Skin epidermis (tissue), 12 donors: ENCODE results near the gene EXT2.

Source experiments
- H3K27ac ChIP-seq, 21 experiments: fragments of 200-600 bp; sonication (generic) in 11 of 21; one replicate each; pipeline ENCODE4 v1.5.0; 2020; ENCODE audit warnings: mild to moderate bottlenecking in 3 of 21, inconsistent platforms in 2 of 21, moderate library complexity in 2 of 21
- H3K4me3 ChIP-seq, 7 experiments: fragments of 200-600 bp; sonication (generic) in 2 of 7; one replicate each; pipeline ENCODE4 v1.5.0; 2020; ENCODE audit warnings: inconsistent platforms in 2 of 7, mild to moderate bottlenecking in 2 of 7, moderate library complexity in 1 of 7

Gene EXT2

GRCh38 chr11:44095506-44096359 lies at the start of gene EXT2:
EXT2 (plus strand) TSS chr11:44095678; CDS start chr11:44107713, 12,035 bp downstream.
- Histone ChIP-seq H3K27ac (peak within 1 kb of the TSS; percentile 2 to 94 (median 81)), H3K4me3 (peak within 1 kb of the TSS; percentile 60 to 95 (median 88))

GRCh38 chr11:44046182-44046581 lies 49.3 kb upstream of the EXT2 start:
- no peak overlapping the region for H3K27ac ChIP-seq
- H3K4me3 ChIP-seq: no peak overlapping the region

DNA sequence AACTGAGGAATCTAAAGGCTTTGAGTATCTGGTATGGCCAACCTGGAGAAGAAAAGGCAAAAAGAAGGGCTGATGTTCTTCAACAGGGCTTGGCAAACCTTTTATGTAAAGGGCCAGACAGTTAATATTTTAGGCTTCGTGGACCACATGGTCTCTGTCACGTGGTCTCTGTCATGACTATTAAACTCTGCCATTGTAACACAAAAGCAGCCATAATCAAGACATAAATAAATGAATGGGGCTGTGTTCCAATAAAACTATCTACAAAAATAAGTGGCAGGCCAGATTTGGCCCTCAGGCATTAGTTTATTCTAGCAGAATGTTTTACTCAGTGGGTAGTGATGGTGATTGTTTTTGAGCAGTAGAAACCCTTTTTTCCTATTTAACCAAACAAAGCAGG lies 48.2 kb upstream of the EXT2 start:
- H3K27ac ChIP-seq: no peak overlapping the region
- H3K4me3 ChIP-seq: no peak overlapping the region

DNA sequence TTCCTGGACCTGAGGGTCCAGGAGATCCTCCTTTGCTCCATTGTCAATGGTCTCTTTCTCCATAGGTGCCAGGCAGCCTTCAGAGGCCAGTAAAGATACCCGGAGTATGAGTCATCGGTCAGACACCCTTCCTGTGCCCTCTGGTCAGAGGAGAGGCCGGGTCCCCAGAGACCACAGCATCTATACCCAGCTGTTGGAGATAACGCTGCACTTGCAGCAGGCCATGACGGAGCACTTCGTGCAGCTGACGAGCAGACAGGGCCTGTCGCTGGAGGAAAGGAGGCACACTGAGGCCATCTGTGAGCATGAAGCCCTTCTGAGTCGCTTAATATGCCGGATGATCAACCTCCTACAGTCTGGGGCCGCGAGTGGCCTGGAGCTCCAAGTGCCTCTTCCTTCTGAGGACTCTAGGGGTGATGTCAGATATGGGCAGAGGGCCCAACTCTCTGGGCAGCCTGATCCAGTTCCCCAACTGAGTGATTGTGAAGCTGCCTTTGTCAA lies 47.5 kb upstream of the EXT2 start, which contains the start of gene ACCSL:
Gene ACCSL (plus strand): TSS at position 51 of the 501 bp plus-strand sequence. CDS start 56 bp downstream, at position 107.
- no peak within 1 kb of the TSS for H3K27ac ChIP-seq
- no peak within 1 kb of the TSS for H3K4me3 ChIP-seq

- H3K27ac ChIP-seq: no peak overlapping the region
- no peak overlapping the region for H3K4me3 ChIP-seq
Measured at GRCh38 chr11:44049832-44050231, 45.6 kb upstream of the EXT2 start.

DNA sequence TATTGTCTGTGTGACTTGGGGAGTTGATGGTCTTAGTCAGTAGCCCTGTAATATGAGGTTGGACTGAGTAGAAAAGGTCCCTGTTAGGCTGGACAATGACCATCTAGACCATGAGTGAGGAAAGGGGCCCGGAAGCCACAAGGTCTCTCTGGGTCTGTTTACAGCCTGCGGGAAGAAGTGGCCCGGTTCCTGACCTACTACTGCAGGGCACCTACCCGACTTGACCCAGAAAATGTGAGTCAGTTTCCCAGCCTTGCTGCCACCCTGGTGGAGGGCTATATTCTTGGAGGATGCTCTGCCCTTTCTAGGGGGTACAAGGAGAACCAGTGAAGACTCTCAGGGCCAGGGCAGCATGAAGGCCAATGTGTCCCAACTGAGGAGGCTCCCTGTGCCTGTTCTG lies 44.3 kb upstream of the EXT2 start:
- Histone ChIP-seq H3K27ac (no peak overlapping the region), H3K4me3 (no peak overlapping the region)

DNA sequence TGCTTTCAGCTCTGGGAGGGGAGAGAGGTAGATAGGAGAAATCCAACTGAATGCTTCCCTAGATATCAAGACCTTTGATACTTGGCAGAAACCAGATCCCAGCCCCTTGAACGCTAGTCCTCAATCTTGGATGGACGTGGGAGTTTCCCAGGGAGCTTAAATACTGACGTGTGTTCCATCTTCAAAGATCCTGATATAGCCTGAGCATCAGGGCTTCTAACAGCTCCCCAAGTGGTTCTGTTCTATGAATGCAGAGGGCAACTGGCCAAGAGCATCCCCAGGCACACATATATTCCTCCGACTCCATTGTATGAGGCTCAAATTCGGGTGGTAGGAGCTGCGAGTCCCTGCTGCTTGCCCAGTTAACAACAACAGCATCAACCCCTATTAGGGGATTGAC lies 38.1 kb upstream of the EXT2 start:
- Histone ChIP-seq H3K27ac (no peak overlapping the region), H3K4me3 (no peak overlapping the region)

DNA sequence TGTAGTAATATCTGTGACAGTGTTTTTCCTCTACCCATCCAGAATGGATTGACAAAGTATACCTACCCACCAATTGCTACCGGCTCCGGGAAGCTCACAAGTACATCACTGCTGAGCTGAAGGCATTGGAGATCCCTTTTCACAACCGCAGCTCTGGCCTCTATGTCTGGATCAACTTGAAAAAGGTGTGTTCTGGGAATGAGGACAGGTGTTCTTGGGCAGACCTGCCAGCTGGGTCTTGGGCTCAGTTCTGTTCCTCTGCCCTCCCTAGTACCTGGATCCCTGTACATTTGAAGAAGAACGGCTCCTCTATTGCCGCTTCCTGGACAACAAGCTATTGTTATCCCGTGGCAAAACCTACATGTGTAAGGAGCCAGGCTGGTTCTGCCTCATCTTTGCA lies 37.2 kb upstream of the EXT2 start:
- no peak overlapping the region for H3K4me3 ChIP-seq
- H3K27ac ChIP-seq: no peak overlapping the region

DNA sequence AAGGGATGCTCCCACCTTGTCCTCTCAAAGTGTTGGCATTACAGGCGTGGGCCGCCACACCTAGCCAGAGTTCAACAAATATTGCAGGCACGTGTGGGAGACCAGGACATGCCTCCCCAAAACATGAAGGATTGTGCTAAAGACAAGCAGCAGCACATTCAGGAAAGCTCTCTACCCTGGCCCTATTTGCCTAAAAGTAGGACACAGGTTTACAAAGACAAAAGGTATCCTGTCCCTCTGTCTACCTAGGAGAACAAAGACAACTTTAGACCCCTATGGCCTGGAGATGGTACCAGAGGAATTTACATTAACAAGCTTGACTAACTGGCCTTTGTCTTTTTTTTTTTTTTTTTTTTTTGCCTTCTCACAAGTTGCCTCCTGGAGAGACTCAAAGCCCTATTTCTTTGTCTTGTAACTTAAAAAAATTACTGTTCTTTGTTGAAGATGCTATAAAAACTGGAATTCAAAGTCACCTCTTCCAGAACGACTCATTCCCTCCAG lies 30.3 kb upstream of the EXT2 start:
- peak overlapping the region in 2 of 7 experiments; percentile 66 to 76 for H3K4me3 ChIP-seq
- peak overlapping the region in 15 of 21 experiments; percentile 86 to 98 (median 91) for H3K27ac ChIP-seq

- peak within 1 kb of the TSS; percentile 56 to 87 (median 75) for H3K4me3 ChIP-seq
- peak within 1 kb of the TSS; percentile 58 to 98 (median 91) for H3K27ac ChIP-seq
Measured at GRCh38 chr11:44065841-44066731, 29.4 kb upstream of the EXT2 start, which contains the start of gene ACCS. ACCS (plus strand) TSS chr11:44066270; CDS start chr11:44067628, 1,358 bp downstream.

DNA sequence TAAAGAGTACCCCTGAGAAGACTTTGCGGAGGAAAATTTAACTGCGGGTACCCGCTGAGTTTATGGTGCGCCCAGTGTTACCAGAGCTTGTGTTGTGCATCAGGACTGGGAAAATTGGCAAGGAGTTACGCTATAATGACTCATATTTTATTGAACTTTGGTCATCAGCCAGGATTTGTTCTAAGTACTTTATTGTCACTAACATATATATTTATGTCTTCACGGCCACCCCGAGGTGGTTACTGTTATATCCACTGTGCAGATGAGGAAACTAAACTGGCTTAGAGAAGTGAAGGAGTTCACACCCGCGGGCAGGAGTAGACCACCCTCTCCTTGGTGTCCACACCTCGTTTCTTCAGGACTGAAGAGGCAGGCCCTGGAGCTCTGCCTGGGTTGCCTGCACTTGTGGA lies 28.7 kb upstream of the EXT2 start:
- peak overlapping the region; percentile 58 to 98 (median 91) for H3K27ac ChIP-seq
- peak overlapping the region; percentile 56 to 87 (median 75) for H3K4me3 ChIP-seq

- H3K4me3 ChIP-seq: peak overlapping the region in 3 of 7 experiments; percentile 76 to 87 (median 82)
Measured at GRCh38 chr11:44067266-44067665, 28.2 kb upstream of the EXT2 start.

DNA sequence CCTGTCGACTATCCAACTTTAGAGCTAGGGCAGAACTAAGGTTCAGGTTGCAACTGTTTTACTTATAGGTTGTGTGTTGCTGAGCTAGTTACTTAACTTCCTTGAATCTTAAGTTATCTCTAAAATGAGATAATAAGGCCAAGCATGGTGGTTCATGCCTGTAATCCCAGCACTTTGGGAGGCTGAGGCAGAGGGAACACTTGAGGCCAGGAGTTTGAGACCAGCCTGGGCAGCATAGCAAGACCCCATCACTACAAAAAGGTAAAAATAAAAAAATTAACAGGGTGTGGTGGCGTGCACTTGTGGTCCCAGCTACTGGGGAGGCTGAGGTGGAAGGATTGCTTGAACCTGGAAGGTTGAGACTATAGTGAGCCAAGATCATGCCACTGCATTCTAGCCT lies 27.3 kb upstream of the EXT2 start:
- Histone ChIP-seq H3K4me3 (no peak overlapping the region), H3K27ac (no peak overlapping the region)

More at GRCh38 chr11:44067266-44067665, 28.2 kb upstream of the EXT2 start:
- H3K27ac ChIP-seq: peak overlapping the region in 10 of 21 experiments; percentile 86 to 98 (median 92)

GRCh38 chr11:44071157-44071556 lies 24.3 kb upstream of the EXT2 start:
- H3K4me3 ChIP-seq: no peak overlapping the region
- no peak overlapping the region for H3K27ac ChIP-seq

GRCh38 chr11:44072757-44073658 lies 22.5 kb upstream of the EXT2 start:
- no peak overlapping the region for H3K4me3 ChIP-seq
- H3K27ac ChIP-seq: no peak overlapping the region

- H3K4me3 ChIP-seq: no peak overlapping the region
- no peak overlapping the region for H3K27ac ChIP-seq
Measured at GRCh38 chr11:44078794-44079193, 16.7 kb upstream of the EXT2 start.

DNA sequence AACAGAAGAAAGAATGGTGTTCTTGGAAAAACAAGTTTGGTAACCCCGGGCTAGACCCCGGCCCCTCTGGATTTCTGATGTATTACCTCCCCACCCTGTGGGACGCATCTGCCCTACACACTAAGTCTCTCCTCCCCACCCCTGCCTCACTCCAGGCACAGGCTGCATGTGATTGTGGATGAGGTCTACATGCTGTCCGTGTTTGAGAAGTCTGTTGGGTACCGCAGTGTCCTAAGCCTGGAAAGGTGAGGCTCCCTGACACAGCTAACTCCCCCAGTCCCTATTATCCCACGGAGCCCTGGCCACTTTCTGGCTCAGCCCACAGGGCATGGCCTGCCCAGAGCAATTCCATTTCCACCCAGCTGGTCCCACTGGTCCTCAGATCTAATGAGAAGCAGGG lies 16.1 kb upstream of the EXT2 start:
- H3K27ac ChIP-seq: no peak overlapping the region
- H3K4me3 ChIP-seq: no peak overlapping the region

DNA sequence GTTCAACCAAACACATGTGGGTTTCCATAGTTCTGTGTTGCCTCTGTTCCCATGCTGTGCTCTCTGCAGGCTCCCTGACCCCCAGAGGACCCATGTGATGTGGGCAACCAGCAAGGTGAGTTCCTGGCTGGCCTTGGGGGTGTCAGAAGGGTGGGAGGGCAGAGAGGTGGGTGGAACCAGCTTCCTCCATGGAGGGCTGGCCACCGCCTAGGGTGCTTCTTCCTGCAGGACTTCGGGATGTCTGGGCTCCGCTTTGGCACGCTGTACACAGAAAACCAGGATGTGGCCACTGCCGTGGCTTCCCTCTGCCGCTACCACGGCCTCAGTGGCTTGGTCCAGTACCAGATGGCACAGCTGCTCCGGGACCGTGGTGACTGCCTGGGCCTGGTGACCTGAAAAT lies 14.5 kb upstream of the EXT2 start:
- Histone ChIP-seq H3K27ac (no peak overlapping the region), H3K4me3 (no peak overlapping the region)

- H3K27ac ChIP-seq: no peak overlapping the region
- H3K4me3 ChIP-seq: no peak overlapping the region
Measured at GRCh38 chr11:44082645-44083044, 12.8 kb upstream of the EXT2 start.
